Muscle layer of colon (tissue), 2 donors: ENCODE results near the gene ISX.

Experiments
- H3K27ac ChIP-seq: one replicate; pipeline ENCODE4 v1.7.0; 2013; ENCODE audit warnings: low read depth, mild to moderate bottlenecking, low read length, moderate library complexity
- H3K27me3 ChIP-seq, 2 donors: one replicate each; pipeline ENCODE4 v1.7.0; 2013; ENCODE audit warnings: low read length in 2 of 2, mild to moderate bottlenecking in 2 of 2; ENCODE audit not compliant: insufficient read depth in 2 of 2, control insufficient read depth in 1 of 2
- H3K36me3 ChIP-seq: one replicate; pipeline ENCODE4 v1.7.0; 2013; ENCODE audit warnings: mild to moderate bottlenecking, low read length; ENCODE audit not compliant: insufficient read depth
- H3K4me1 ChIP-seq: one replicate; pipeline ENCODE4 v1.7.0; 2013; ENCODE audit warnings: mild to moderate bottlenecking, low read length; ENCODE audit not compliant: insufficient read depth
- H3K4me3 ChIP-seq, 2 donors: one replicate each; pipeline ENCODE4 v1.7.0; 2013; ENCODE audit warnings: low read length in 2 of 2, low read depth in 1 of 2, mild to moderate bottlenecking in 1 of 2, moderate library complexity in 1 of 2
- H3K9ac ChIP-seq: one replicate; pipeline ENCODE4 v1.7.0; 2013; ENCODE audit warnings: low read length
- H3K9me3 ChIP-seq: one replicate; pipeline ENCODE4 v1.7.0; 2013; ENCODE audit warnings: mild to moderate bottlenecking, low read length
- donor health status: abdominal sarcoma.
- donor health status: Adenocarcinoma of cecum.

Gene ISX

GRCh38 chr22:35076630-35077029, 10.7 kb downstream of the ISX start:
- no peaks in the 10 kb centered on the region for H3K4me1 ChIP-seq
- H3K9ac ChIP-seq: no peak overlapping the region
- no peak overlapping the region for H3K4me3 ChIP-seq
- no peaks in the 10 kb centered on the region for H3K27me3 ChIP-seq
- no peak overlapping the region for H3K27ac ChIP-seq
- no peaks in the 10 kb centered on the region for H3K9me3 ChIP-seq
- H3K36me3 ChIP-seq: no peaks in the 10 kb centered on the region

GRCh38 chr22:35085621-35086020, 19.7 kb downstream of the ISX start:
- no peak overlapping the region for H3K27ac ChIP-seq
- no peaks in the 10 kb centered on the region for H3K27me3 ChIP-seq
- H3K9ac ChIP-seq: no peak overlapping the region
- H3K4me1 ChIP-seq: no peaks in the 10 kb centered on the region
- H3K9me3 ChIP-seq: no peaks in the 10 kb centered on the region
- H3K4me3 ChIP-seq: no peak overlapping the region
- H3K36me3 ChIP-seq: no peaks in the 10 kb centered on the region

- Histone ChIP-seq H3K4me3 (no peak overlapping the region), H3K4me1 (no peaks in the 10 kb centered on the region), H3K36me3 (no peaks in the 10 kb centered on the region), H3K9ac (no peak overlapping the region), H3K27me3 (no peaks in the 10 kb centered on the region), H3K9me3 (no peaks in the 10 kb centered on the region), H3K27ac (no peak overlapping the region)
These were observed 23.2 kb downstream of the ISX start for GRCh38 chr22:35089139-35089538.

- Histone ChIP-seq H3K9me3 (no peaks in the 10 kb centered on the region), H3K4me3 (no peak overlapping the region), H3K4me1 (no peaks in the 10 kb centered on the region), H3K27ac (no peak overlapping the region), H3K9ac (no peak overlapping the region), H3K27me3 (peaks cover 0 to 4% of the 10 kb centered on the region in 2 donors), H3K36me3 (no peaks in the 10 kb centered on the region)
These were observed 26.4 kb downstream of the ISX start for GRCh38 chr22:35092406-35092805.

- H3K36me3 ChIP-seq: no peaks in the 10 kb centered on the region
- H3K9me3 ChIP-seq: no peaks in the 10 kb centered on the region
- no peak overlapping the region for H3K27ac ChIP-seq
- H3K27me3 ChIP-seq: peaks cover 0 to 4% of the 10 kb centered on the region in 2 donors
- no peaks in the 10 kb centered on the region for H3K4me1 ChIP-seq
- no peak overlapping the region for H3K4me3 ChIP-seq
- H3K9ac ChIP-seq: no peak overlapping the region
These were observed 33.0 kb downstream of the ISX start for GRCh38 chr22:35098921-35099320.

GRCh38 chr22:35099883-35100282, 33.9 kb downstream of the ISX start:
- H3K4me1 ChIP-seq: no peaks in the 10 kb centered on the region
- no peaks in the 10 kb centered on the region for H3K36me3 ChIP-seq
- no peaks in the 10 kb centered on the region for H3K9me3 ChIP-seq
- H3K27me3 ChIP-seq: peaks cover 0 to 4% of the 10 kb centered on the region in 2 donors
- H3K9ac ChIP-seq: no peak overlapping the region
- no peak overlapping the region for H3K27ac ChIP-seq
- no peak overlapping the region for H3K4me3 ChIP-seq

GRCh38 chr22:35102663-35103062, 36.7 kb downstream of the ISX start:
- Histone ChIP-seq H3K27ac (no peak overlapping the region), H3K36me3 (no peaks in the 10 kb centered on the region), H3K4me3 (no peak overlapping the region), H3K27me3 (no peaks in the 10 kb centered on the region), H3K9me3 (no peaks in the 10 kb centered on the region), H3K4me1 (no peaks in the 10 kb centered on the region), H3K9ac (no peak overlapping the region)

GRCh38 chr22:35103761-35104160, 37.8 kb downstream of the ISX start:
- no peak overlapping the region for H3K4me3 ChIP-seq
- H3K4me1 ChIP-seq: no peaks in the 10 kb centered on the region
- H3K9me3 ChIP-seq: no peaks in the 10 kb centered on the region
- no peaks in the 10 kb centered on the region for H3K36me3 ChIP-seq
- H3K27ac ChIP-seq: no peak overlapping the region
- H3K27me3 ChIP-seq: no peaks in the 10 kb centered on the region
- H3K9ac ChIP-seq: no peak overlapping the region

GRCh38 chr22:35104491-35104890, 38.5 kb downstream of the ISX start:
- no peaks in the 10 kb centered on the region for H3K36me3 ChIP-seq
- H3K4me3 ChIP-seq: no peak overlapping the region
- H3K9ac ChIP-seq: no peak overlapping the region
- no peak overlapping the region for H3K27ac ChIP-seq
- no peaks in the 10 kb centered on the region for H3K9me3 ChIP-seq
- no peaks in the 10 kb centered on the region for H3K4me1 ChIP-seq
- H3K27me3 ChIP-seq: no peaks in the 10 kb centered on the region

GRCh38 chr22:35109616-35110015, 43.7 kb downstream of the ISX start:
- Histone ChIP-seq H3K27me3 (no peaks in the 10 kb centered on the region), H3K9me3 (no peaks in the 10 kb centered on the region), H3K36me3 (no peaks in the 10 kb centered on the region), H3K9ac (no peak overlapping the region), H3K4me1 (no peaks in the 10 kb centered on the region), H3K27ac (no peak overlapping the region), H3K4me3 (no peak overlapping the region)

- Histone ChIP-seq H3K36me3 (no peaks in the 10 kb centered on the region), H3K27me3 (no peaks in the 10 kb centered on the region), H3K4me3 (no peak overlapping the region), H3K9me3 (no peaks in the 10 kb centered on the region), H3K9ac (no peak overlapping the region), H3K4me1 (no peaks in the 10 kb centered on the region), H3K27ac (no peak overlapping the region)
These were observed 45.3 kb downstream of the ISX start for GRCh38 chr22:35111244-35111643.

- Histone ChIP-seq H3K9me3 (no peaks in the 10 kb centered on the region), H3K9ac (no peak overlapping the region), H3K36me3 (no peaks in the 10 kb centered on the region), H3K27ac (no peak overlapping the region), H3K4me3 (no peak overlapping the region), H3K27me3 (no peaks in the 10 kb centered on the region), H3K4me1 (no peaks in the 10 kb centered on the region)
These were observed 47.4 kb downstream of the ISX start for GRCh38 chr22:35113341-35113740.
